ENCODE data around the gene DPYSL4.

Gene DPYSL4

DNA sequence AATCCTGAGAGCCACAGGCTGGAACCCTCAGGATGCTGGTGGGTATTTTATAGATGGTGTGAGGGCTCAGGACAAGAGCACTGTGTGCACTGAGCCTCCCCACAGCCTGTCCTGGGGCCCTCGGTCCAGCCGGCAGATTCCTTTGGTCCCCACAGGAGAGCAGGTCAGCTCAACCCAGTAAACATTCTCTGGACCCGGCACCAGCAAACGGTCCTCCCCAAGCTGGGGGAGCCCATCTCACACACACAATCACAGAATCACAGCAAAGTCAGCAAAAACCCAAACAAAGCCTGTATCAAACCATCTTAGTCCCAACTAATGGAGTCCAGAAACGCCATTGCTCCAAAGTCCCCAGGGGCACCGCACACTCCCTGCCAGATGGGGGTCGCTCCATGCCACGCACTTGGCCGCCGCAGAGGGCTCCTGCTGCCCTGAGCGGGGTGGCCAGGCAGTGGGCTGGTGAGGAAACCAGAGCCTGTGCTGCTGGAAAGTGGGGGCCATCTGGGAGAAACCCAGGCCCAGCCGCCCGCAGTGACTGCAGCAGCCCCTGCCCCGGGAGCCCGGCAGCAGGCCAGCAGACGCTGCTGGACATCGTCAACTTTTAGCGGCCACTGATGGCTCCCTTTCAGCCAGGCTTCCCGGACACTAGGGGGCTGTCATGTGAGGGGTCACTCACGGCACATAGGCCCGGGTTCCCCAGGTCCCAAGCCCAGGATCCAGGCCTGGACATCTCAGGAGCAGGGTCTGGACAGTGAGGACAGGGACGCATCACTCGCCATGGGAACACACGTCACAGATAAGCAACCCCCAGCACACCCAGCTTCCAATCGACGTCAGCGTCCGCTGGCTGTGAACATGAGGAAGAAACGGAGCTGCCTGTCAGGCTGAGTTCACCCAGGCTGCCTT, 52.6 kb downstream of the DPYSL4 start:
- Histone ChIP-seq H3K27me3 (peaks cover 0 to 17% of the 10 kb centered on the region in 2 donors), H3K9me3 (no peaks in the 10 kb centered on the region), H3K4me3 (no peak overlapping the region), H3K4me1 (no peaks in the 10 kb centered on the region), H3K27ac (no peak overlapping the region), H3K36me3 (no peaks in the 10 kb centered on the region)
- TF ChIP-seq, protein P1, sequence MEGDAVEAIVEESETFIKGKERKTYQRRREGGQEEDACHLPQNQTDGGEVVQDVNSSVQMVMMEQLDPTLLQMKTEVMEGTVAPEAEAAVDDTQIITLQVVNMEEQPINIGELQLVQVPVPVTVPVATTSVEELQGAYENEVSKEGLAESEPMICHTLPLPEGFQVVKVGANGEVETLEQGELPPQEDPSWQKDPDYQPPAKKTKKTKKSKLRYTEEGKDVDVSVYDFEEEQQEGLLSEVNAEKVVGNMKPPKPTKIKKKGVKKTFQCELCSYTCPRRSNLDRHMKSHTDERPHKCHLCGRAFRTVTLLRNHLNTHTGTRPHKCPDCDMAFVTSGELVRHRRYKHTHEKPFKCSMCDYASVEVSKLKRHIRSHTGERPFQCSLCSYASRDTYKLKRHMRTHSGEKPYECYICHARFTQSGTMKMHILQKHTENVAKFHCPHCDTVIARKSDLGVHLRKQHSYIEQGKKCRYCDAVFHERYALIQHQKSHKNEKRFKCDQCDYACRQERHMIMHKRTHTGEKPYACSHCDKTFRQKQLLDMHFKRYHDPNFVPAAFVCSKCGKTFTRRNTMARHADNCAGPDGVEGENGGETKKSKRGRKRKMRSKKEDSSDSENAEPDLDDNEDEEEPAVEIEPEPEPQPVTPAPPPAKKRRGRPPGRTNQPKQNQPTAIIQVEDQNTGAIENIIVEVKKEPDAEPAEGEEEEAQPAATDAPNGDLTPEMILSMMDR (IDR thresholded peaks at IDR 0.05) = no peak
- no peak for DNase-seq
- intact Hi-C loops (cut with DNase I; ENCODE audit: low total_unique reads) = no loop called here

GRCh38 chr10:132240156-132240555, 53.4 kb downstream of the DPYSL4 start:
- Histone ChIP-seq H3K4me1 (no peaks in the 10 kb centered on the region), H3K27ac (no peak overlapping the region), H3K9me3 (no peaks in the 10 kb centered on the region), H3K4me3 (no peak overlapping the region), H3K27me3 (peaks cover 0 to 17% of the 10 kb centered on the region in 2 donors), H3K36me3 (no peaks in the 10 kb centered on the region)
- TF ChIP-seq, protein P1 (IDR thresholded peaks at IDR 0.05) = no peak
- intact Hi-C loops (cut with DNase I; ENCODE audit: low total_unique reads) = no loop called here
- DNase-seq = no peak

DNA sequence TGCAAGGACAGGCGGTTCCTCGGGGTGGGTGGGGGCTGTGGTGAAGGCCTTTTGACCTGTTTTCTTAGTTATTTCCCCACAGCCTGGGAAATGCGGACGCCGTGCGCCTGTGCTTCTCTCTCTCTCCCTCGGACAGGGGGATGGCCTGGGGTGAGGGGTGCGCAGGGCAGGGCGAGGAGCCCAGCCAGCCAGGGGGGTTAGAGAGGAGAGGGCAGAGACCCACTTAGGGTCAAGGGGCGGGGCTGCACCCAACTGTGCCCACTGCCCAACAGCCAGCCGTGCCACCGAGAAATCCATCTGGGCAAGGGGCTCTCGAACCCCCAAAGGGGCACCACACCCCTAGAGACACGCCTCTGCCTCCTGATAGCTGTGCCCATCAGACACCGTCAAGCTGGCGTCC, 53.8 kb downstream of the DPYSL4 start:
- Histone ChIP-seq H3K27ac (no peak overlapping the region), H3K4me1 (no peaks in the 10 kb centered on the region), H3K27me3 (peaks cover 0 to 17% of the 10 kb centered on the region in 2 donors), H3K4me3 (no peak overlapping the region), H3K36me3 (no peaks in the 10 kb centered on the region), H3K9me3 (no peaks in the 10 kb centered on the region)
- DNase-seq = no peak
- TF ChIP-seq, protein P1 (IDR thresholded peaks at IDR 0.05) = no peak
- intact Hi-C loops (cut with DNase I; ENCODE audit: low total_unique reads) = no loop called here

DNA sequence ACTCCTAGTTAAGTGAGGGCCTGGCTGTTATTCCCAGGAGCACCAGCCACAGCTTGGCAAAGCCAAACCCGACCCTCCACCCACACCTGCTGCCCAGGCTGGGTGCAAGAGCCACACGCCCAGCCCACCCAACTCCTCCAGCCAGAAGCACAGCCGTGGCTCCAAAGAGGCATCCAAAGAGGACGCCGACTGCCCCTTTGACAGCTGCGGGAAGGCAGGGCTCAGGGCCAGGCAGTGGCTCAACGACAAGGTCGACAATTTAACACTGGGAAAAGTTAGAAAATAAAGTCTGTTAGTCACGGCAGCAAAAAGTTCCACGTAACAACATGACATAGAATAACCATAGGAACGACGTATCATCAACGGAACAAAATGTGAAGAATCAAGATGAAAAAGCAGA, 54.3 kb downstream of the DPYSL4 start:
- no peak for DNase-seq
- no peaks in the 10 kb centered on the region for H3K4me1 ChIP-seq
- no peaks in the 10 kb centered on the region for H3K36me3 ChIP-seq
- H3K27ac ChIP-seq = no peak overlapping the region
- H3K4me3 ChIP-seq = no peak overlapping the region
- intact Hi-C loops (cut with DNase I; ENCODE audit: low total_unique reads) = no loop called here
- H3K27me3 ChIP-seq = peaks cover 0 to 17% of the 10 kb centered on the region in 2 donors
- H3K9me3 ChIP-seq = no peaks in the 10 kb centered on the region
- TF ChIP-seq, protein P1 (IDR thresholded peaks at IDR 0.05) = no peak

GRCh38 chr10:132241496-132241895, 54.7 kb downstream of the DPYSL4 start:
- no peak for DNase-seq
- Histone ChIP-seq H3K27ac (no peak overlapping the region), H3K4me3 (no peak overlapping the region), H3K9me3 (no peaks in the 10 kb centered on the region), H3K4me1 (no peaks in the 10 kb centered on the region), H3K27me3 (peaks cover 0 to 17% of the 10 kb centered on the region in 2 donors), H3K36me3 (no peaks in the 10 kb centered on the region)
- TF ChIP-seq, protein P1 (IDR thresholded peaks at IDR 0.05) = no peak
- intact Hi-C loops (cut with DNase I; ENCODE audit: low total_unique reads) = no loop called here
